Left kidney (tissue), 8 donors: ENCODE results near the gene CCDC181. TPM values are rescaled to one million over a fixed set of nuclear protein-coding genes. Genes with fewer than 3 reads are reported as not detected.
"Not testable (repeated sequence)": the region's sequence is repeated elsewhere in the genome, so short reads cannot be mapped to it uniquely, and the experiment has no call there.

Experiments
- DNase-seq: peaks from one replicate; pipeline ENCODE4 v3.0.0-alpha.2; 2013
- long read RNA-seq, 8 donors: transcript quantifications; one replicate each; lab custom pipeline, GENCODE V29; 2026
- polyA plus RNA-seq: library from polyadenylated mRNA; unstranded; fragments of 120-200 nt; gene quantifications from one replicate; pipeline ENCODE4 v1.2.1, GENCODE V29; 2013; ENCODE audit not compliant: insufficient read length

The CCDC181 gene
- polyA plus RNA-seq, result 11.1 TPM
- long read RNA-seq, donor 1, partial matches to known transcripts, result 0 of 1 reads
- long read RNA-seq, donor 1, other reads (novel, unspliced or antisense), result 0 of 1 reads
- long read RNA-seq, donor 2, partial matches to known transcripts, result 0 of 1 reads
- long read RNA-seq, donor 2, other reads (novel, unspliced or antisense), result 0 of 1 reads
- long read RNA-seq, donor 3, partial matches to known transcripts, result 0 of 1 reads
- long read RNA-seq, donor 3, other reads (novel, unspliced or antisense), result 0 of 1 reads
- long read RNA-seq, donor 4, result 0 reads
- long read RNA-seq, donor 5, partial matches to known transcripts, result 0 of 4 reads
- long read RNA-seq, donor 5, other reads (novel, unspliced or antisense), result 0 of 4 reads
- long read RNA-seq, donor 6, result 0 reads
- long read RNA-seq, donor 7, result 0 reads
- long read RNA-seq, donor 8, result 0 reads

DNA sequence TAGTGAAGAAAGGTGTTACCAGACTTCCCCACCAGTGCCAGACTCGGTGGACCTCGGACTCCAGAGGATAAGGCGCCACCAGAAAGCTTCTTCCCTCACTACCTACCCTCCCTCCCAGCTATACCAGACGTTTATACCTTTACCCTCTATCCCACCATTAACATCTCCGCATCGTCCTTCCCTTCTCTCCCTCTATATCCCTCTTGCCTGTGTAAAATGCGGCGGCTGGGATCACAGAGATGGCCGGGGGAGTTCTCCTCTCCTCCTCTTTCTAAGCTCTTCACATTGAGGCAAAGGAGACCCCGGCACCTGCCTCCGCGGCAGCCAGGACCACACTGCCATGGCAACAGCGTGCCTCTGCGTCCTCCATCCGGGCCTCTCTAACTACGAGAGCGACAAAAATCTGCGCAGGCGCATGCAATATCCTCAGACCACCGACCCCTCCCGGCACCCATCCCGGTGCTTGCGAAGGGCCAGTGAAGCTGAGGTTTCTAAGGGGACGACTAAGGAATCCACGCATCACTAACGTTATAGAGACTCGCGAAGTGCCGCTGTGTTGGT, at the start of gene CCDC181:
Gene CCDC181, minus strand, starts transcription at position 394 of the 561 bp plus-strand sequence. CDS start 2,547 bp downstream, outside the sequence.
- peak; percentile 78 for DNase-seq

DNA sequence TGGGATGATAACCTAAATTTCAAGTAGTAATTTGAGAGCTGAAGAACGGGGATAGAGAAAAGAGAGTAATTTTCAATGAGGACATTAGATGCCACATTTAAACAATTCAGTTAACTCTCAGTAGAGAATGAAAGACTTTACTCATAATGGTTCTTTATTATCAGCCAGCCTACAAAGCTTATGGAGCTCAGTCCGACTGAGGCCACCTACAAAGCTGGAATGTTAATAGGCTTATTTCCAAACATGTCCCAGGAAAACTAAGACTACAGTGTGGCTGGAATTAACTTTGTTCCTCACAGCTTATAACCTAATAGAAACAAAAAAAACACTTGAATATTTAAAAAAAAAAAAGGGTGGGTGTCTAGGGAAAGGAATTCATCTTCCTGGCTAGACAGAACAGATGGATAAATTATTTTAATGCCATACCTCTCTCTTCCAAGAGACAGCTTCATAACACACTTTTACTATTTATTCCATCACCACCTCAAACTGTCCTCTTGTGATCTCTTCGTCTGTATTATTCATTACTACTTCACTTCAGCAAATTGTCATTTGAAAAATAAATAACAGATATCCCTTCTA, 48.6 kb upstream of the CCDC181 start:
- no peak for DNase-seq

DNA sequence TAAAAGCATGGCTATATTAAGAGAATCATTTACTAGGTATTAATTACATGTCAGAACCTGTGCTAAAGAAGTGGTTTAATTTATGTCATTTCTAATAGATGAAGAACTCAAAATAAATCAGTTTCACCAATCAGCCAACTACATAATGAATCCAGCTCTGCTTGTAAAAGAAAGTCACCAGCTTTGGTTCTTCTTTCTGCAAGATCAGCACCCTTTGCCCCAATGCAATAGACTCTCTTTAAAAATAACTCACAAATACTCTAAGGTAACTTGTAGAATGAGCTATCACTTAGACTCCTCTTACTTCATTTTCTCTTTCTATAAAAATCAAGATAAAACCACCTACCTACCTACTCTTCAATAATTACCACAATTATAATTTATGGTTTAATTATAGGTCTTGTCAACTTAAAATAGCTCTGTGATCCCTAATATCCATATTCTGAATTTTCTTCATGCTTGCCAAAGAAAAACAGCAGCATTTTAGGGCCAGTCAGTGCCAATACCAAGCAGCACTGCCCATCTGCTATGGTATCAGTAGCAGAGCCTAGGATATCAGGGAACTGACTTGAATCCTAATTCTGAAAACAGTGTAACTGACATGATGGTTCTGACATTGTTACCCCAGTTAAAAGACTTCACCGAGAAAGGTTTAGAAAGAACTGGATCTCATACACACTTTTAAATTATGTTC, 47.2 kb upstream of the CCDC181 start:
- DNase-seq, result no peak

DNA sequence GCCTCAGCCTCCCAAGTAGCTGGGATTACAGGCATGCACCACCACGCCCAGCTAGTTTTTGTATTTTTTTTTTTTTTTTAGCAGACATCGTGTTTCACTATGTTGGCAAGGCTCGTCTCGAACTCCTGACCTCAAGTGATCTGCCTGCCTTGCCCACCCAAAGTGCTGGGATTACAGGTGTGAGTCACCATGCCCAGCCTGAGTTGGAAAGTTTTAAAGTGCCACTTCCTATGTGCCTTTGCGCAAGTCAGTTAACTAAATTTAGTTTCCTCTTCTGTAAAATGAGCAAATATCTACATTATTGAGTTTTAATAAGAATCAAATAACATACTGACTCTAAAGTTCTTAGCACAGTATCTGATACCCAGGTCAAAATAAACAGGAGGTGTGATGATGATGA, 46.1 kb upstream of the CCDC181 start:
- DNase-seq, result no peak

DNA sequence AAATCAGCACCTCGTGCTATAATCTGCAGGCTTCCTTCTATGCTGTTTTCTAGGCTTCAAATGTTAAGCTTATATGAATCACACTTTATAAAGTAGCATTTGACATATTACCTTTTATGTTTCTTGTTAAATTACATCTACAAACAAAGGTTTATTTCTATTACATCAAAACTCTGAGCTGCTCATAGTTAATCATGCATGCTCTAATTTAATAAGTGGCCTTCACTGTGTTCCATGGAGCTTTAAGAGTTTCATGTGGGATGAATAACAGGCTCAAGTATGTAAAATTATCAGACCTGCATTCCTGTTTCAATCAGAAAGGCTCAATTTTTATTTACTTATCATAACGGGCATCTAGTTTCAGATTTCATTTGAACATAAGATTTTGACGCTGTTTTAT, 45.5 kb upstream of the CCDC181 start:
- no peak for DNase-seq

DNA sequence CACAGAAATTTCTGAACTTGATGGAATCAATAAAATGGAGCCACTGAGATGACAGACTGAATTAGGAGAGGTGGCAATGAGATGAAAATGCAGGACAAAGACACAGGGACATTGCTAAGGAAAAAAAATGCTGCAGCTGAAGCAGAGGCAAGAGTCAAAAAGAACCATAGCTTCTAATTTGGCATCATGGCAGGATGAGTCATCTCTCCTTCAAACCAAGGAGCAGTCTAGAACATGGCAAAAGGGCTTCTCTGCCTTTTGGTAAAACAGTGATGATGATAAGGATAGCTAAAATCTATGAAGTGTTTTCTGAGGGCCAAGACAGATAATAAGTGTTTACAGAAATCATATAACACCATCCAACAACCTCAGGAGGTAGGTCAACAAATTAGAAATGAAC, 41.7 kb upstream of the CCDC181 start:
- no peak for DNase-seq

DNA sequence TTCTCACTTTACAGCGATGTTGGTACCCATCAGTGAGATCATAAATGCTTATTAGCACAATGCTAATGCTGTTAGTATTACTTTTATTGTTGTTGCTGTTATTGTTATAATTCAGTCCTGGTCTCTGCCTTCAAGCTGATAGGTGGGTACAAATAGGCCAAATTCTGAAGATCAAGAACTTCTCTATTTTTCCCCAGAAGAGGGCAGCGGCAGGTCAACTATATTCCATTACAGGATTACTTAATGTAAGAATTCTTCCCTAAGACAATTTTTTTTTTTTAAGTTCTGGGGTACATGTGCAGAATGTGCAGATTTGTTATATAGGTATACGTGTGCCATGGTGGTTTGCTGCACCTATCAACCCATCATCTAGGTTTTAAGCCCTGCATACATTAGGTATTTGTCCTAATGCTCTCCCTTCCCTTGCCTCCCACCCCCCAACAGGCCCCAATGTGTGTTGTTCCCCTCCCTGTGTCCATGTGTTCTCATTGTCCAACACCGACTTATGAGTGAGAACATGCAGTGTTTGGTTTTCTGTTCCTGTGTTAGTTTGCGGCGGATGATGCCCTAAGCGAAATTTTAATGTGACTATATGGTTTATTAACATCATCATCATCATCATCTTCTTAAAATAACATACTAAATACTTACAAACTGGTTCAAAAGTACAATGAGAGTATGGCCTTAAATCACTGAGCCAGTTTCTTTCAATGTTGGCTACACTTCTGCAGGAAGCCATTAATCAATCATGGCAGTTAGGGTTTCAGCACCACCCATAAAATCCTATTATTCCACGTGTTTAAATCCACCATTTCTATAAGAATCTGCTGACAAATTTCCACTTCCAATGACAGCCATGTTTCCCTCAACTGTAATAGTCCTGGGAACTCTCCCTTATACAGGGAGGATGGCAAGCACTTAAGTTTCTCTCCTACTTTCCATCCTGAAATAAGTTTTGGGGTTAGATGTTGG, 39.3 kb upstream of the CCDC181 start:
- no peak for DNase-seq

DNA sequence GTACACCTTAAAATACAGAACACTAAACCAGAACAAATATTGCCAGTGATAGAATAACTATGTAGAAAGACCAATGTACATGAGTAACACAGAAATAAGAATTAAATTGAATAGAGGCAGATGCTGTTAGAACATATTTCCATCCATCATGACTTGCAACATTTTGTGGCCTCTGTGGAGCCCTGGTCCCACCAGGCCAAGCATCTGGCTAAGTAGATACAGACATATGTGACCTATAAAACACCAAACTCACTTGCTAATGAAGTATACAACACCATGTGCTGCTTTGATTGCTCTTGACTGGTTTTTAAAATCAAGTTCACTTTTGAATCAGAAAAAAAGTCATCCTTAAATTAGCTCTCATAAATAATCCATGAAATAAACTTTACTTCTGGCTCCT, 38.0 kb upstream of the CCDC181 start:
- no peak for DNase-seq

DNA sequence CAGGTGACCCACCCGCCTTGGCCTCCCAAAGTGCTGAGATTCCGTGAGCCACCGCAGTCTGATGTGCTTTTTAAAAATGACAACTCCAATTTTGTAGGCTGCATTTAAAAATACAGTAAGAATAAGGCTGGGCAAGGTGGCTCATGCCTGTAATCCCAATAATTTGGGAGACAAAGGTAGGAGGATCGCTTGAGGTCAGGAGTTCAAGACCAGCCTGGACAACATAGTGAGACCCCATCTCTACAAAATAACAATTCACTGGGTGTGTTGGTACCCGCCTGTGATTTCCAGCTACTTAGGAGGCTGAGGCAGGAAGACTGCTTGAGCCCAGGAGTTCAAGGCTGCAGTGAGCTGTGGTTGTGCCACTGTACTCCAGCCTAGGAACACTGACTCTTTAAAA, 35.1 kb upstream of the CCDC181 start:
- no peak for DNase-seq

DNA sequence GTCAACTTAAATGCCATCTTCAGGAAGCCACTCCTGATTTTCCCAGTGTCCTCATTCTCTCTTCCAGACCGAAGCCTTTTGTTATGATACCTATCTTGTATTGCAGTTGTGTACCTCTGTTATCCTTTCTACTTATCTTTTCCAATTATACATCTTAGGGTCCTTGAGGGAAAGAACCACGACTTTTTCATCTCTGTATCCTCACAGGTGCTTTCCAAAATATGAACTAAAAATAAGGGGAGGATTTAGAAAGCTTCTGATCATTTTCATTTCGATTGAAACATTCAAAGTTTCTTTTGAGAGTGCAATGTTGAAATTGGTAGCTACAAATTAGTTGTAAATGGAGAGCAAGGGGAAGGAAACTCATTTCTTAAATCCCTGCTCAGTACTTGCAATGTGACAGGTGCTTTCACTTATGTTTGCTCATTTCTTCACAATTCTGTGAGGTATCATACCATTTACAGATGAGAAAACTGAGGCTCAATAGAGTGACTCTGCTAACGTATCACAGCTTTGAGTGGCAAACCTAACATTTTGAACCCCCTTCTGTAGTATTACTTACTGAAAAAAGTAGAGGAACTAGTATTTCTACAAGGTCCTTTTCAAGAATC, 34.2 kb upstream of the CCDC181 start:
- no peak for DNase-seq

DNA sequence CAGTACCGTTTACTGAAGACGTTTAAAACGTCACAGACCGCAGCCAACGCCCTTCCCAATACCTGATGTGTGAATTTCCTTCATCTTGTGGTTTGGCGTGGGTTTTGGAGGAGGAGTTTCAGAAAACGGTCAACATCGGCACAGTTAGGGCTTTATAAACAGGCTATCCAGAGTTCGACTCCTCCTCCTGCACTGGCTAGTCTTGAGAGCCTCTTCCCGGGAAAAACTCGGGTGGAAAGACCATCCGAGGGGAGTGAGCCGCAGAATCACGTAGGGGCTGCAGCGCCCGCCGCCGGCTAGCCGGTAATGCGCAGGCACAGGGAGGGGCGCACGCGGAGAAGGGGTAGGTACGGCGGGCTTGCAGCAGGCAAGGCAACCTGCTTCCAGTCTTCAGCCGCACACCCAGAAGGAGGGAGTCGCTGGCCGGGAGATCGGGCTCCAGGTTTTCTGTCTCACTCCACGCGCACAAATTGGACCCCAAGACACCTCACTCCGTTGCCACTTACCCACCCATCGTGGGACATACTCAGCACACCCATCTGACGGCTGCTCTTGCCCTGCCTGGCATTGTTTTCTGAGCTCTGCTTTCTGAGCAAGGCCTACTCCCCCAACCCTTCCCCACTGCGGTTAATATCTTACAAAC, 33.0 kb upstream of the CCDC181 start:
- no peak for DNase-seq

DNA sequence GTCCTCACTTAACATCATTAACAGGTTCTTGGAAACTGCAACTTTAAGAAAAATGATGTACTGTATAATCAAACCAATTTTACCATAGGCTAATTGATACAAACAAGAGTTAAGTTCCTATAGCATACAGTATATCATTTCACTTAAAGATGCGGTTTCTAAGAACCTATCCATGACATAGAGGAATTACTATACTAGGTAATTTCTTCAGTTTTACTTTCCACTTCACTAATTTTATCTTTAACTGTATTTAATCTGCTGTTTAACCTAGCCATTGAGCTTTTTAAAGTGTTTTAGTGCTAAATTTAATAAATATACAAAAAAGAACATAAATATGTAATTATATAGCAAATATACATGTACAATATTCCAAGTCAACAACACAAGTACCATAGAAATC, 30.2 kb upstream of the CCDC181 start:
- DNase-seq, result no peak

DNA sequence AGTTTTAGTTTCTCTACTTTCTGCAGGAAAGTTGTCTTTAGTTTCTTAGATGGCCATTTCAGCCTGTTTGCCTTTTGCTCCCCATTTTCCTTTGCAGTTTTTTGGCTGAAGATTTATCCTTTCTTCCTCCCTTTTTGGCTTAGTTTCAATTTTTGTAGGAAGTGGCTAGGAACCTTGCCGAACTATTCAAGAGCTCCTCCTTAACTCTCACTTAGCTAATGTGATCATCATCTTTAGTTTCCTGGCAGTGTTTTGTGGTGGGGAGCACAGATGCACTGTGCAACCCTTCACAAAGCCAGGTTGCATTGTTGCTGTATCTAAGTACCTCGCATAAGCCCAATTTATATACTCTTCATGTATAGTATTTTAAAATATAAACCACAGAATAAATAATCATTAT, 28.8 kb upstream of the CCDC181 start:
- no peak for DNase-seq

DNA sequence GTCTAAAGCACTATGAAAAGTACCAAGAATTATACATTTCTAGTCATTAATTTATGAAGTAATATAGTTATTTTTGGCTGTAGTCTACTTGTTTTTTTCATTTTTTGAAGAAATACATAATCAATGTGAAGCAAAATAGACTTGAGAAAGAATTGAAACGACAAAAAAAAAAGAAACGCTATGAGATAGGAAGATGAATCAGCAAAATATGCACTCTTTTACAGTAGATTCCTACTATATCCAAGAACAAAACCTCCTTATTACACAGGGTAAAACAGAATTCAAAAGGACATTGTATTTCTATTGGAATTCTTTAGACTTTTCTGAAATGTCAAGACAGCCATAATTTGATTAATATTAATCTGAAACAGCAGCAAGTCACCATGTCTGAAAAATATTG, 25.6 kb upstream of the CCDC181 start:
- no peak for DNase-seq

DNA sequence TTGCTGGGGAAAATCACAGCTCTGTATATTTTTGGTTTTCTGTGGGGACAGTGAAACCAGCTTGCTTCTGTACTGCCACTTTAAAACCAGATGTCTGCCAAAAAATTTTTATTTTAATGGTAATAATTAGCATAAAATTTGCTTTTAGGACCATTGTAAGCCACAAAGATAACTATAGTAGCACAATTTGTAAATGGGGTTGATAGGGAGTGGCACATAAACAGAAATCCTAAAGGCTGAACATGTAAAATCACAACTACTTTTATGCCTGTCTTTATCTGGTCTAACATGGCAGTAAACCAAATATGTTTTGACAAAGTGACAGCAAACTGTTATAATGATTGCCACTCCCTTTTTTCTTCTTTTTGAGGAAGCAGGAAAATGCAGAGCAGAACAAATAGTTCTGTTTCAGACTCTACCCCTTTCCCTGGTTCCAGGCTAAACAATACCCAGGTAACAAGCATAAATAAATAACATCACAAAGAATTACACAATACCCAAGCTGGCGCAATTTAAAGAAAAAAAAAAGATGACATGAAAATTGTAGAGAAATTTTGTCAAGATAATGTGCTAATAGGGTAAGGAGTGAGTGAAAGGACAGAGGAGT, 24.0 kb upstream of the CCDC181 start:
- DNase-seq, result no peak

DNA sequence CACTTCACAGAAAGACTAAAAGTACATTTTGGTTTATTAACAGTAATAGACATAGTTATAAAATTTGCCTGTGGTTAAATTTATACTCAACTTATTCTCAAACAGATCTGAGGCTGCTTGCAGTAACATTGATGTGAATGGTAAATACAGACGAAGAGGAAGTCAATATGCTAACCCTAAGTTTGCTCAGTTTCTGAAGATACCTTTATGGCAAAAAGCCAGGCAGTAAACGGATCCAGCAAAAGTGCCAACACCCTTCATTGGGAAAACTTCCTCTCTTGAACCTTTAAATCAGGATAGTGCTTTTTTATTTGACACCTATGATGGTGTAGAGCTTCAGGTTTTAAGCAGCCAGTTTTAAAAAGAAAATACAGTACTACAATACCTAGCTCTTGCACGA, 16.6 kb upstream of the CCDC181 start:
- DNase-seq, result no peak

DNA sequence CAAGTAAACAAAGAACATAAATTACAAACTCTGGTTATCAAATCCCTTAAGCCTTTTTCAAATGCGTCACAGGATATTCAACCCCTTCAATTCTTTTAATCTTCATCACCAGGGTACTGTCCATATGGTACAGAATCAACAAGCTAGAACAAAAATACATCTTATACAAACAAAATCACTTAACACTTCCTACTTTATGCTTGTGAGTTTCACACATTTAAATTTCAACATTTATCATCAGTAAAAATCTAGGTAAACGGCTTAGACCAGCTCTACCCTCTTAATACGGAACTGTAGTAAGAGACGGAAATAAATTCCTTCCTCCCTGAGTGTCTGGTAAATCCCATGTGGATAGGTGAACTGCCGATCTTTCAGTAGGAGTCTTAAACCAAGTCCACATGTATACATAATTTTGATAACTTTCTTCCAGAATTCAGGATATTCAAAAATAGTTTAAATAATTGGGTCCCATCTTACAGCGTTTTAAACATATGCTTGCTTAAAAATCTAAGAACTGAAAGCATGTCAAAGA, 1.0 kb downstream of the CCDC181 start:
- no peak for DNase-seq

DNA sequence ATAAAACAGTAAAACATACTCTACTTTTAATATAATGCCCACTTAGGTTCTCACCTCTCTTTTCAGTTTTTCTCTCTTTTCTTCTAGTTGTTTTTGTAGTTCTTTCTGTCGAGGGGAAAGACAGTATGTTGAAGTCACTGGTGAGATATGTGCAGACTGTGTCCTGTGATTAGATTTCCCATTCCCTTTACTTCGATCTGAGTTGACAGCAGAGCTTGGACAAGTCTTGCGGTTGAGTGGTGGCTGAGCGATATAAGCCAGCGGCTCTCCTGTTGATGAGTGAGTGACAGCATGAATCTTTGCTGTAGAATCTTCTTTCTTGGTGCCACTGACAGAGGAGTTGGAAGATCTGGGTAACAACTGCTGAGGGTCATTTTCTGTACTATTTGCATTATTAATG, 6.0 kb downstream of the CCDC181 start:
- DNase-seq, result no peak

DNA sequence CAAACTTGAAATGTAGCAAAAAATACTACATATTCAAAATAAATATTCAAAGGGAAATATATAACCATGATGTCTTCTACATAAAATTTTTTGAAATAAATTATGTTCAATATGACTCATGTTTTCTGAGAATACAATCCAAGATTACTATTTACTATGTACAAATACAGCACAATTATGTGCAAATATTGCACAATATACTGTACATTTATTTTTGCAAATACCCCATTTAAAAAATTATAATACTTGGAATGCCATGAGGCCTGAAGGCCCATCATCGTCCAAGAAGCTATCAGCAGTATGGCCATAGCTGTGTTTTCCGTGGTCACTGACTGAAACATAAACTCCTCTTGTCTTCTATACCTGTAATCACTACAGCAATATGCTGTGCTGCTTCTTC, 12.3 kb downstream of the CCDC181 start:
- no peak for DNase-seq

DNA sequence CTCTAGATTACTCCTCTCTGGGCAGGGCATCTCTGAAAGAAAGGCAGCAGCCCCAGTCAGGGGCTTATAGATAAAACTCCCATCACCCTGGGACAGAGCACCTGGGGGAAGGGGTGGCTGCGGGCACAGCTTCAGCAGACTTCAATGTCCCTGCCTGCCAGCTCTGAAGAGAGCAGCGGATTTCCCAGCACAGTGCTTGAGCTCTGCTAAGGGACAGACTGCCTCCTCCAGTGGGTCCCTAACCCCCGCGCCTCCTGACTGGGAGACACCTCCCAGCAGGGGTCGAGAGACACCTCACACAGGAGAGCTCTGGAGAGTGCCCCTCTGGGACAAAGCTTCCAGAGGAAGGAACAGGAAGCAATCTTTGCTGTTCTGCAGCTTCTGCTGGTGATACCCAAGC, 18.9 kb downstream of the CCDC181 start:
- DNase-seq, result not testable (repeated sequence)
